ENCODE measurements around the gene ZNF773.
"Not testable (repeated sequence)": the region's sequence is repeated elsewhere in the genome, so short reads cannot be mapped to it uniquely, and the experiment has no call there.

ZNF773 gene

DNA sequence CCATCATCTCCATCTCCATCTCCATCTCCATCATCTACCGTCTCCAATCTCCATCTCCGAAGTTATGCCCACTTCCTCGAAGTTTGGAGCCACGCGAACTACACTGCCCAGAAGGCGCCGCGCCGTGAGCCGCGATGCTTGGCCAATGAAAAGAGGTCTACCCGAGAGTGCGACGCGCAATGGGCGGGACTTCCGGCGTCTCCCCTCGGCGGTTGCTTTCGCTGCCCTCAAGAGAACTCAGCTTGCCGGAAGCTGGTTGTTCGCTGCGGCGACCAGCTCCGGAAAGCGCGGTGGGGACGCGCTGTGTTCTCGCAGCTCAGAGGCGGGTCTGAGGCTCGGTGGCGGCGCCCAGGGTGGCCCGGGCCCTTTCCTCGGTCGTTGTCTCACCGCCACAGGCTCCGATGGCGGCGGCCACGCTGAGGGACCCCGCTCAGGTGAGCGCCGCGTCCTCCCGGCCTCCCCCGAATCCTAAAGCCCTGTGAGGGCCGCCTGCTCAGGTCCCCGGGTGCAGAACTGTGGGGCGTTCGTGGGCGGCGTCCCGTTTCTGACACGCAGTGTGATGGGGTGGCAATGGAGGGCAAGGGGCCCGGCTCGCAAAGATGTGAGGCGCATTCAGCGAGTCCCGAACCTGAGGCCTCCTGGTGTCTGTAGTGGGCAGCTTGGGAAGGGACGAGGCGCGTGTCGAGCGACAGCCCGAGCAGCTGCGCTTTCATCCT is at the start of gene ZNF773:
Gene ZNF773 (plus strand): TSS at position 259 of the 716 bp plus-strand sequence. CDS start 143 bp downstream, at position 402.
- peak; percentile 97 for DNase-seq

- DNase-seq = no peak
Observed at GRCh38 chr19:57452307-57452706, 47.4 kb upstream of the ZNF773 start.

DNA sequence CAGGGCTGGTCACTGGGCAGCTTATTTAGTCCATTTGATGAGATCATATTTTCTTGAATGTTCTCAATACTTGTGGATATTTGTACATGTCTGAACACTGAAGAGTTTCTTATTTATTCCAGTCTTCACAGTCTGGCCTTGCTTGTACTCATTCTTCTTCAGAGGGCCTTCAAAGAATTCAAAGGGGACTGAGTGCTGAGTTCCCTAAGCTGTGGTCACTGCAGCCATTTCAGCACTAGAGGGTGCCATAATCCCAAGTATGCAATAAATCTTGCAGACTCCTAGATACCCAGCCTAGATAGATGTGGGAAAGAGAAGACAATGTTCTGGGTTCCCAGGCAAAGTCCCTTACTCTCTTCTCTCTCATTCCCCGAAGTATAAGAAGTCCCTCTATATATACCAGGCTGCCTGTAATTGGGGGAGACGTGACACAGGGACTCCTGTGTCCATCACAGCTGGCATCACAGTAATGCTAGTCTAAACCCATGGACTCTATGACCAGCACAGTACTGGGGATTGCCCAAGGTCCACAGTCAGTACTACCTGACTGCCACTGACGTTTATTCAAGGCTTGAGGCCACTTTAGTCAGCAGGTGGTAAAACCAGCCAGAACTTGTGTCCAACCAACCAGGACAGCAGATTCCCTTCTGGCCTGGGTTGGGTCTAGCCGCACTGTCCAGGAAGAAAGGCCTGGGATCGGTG is 33.9 kb upstream of the ZNF773 start:
- peak; percentile 46 for DNase-seq

DNA sequence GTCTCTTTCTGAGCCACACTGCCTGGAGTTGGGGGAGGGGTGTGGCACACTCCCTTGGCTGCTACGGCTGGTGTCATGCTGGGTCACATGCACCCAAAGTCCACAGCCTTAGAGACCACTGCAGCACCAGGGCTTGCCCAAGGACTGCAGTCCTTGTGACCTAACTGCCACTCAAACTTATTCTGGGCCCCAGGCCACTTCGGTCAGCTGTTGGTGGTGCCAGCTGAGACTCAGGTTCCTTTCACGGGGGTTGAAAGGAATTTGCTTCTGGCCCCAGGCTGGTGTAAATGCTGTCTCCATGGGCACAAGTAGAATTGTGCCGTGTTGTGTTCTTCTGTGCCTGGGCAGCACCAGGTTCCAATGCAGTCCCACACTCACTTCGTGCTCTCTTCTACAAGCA is 33.2 kb upstream of the ZNF773 start:
- no peak for DNase-seq

DNA sequence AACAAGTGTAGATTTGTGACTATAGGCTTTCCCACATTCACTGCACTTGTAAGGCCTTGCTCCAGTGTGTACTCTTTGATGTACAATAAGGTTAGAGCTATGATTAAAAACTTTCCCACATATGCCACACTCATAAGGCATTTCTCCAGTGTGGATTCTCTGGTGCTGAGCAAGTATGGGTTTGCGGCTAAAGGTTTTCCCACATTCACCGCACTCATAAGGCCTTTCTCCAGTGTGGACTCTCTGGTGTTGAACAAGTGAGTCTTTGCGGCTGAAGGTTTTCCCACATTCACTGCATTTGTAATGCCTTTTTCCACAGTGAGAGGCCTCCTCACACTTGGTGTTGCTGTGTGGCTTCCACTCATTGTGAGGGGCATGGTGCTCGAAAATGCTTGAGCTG is 26.1 kb upstream of the ZNF773 start:
- no peak for DNase-seq

- peak; percentile 92 for DNase-seq
Observed at GRCh38 chr19:57477191-57478008, 22.3 kb upstream of the ZNF773 start, which contains the start of gene ZNF772. Gene ZNF772, minus strand, starts transcription at chr19:57477566. Its CDS starts 257 bp downstream, at chr19:57477309.

DNA sequence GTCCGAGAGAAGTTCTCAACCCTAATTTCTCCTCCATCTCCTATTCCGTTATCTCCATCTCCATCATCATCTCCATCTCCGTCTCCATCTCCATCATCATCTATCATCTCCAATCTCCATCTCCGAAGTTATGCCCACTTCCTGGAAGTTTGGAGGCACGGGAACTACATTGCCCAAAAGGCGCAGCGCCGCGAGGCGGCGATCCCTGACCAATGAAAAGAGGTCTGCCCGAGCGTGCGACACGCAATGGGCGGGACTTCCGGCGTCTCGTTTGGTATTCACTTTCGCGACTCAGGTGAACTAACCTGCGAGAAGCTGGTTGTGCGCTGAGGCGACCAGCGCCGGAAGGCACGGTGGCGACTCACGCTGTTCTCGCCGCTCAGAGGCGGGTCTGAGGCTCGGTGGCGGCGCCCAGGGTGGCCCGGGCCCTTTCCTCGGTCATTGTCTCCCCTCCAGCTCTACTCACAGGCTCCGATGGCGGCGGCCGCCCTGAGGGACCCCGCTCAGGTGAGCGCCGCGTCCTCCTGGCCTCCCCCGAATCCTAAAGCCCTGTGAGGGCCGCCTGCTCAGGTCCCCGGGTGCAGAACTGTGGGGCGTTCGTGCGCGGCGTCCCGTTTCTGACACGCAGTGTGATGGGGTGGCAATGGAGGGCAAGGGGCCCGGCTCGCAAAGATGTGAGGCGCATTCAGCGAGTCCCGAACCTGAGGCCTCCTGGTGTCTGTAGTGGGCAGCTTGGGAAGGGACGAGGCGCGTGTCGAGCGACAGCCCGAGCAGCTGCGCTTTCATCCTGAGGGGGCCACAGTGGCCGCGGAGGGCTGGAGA is 12.1 kb upstream of the ZNF773 start, which contains the start of gene ZNF419:
Gene ZNF419 (plus strand): TSS at position 274 of the 822 bp plus-strand sequence. CDS start 201 bp downstream, at position 475.
- peak; percentile 87 for DNase-seq

- DNase-seq = not testable (repeated sequence)
Observed at GRCh38 chr19:57488299-57488644, 11.5 kb upstream of the ZNF773 start.

GRCh38 chr19:57499332-57499679 is 432 bp upstream of the ZNF773 start:
- not testable (repeated sequence) for DNase-seq

DNA sequence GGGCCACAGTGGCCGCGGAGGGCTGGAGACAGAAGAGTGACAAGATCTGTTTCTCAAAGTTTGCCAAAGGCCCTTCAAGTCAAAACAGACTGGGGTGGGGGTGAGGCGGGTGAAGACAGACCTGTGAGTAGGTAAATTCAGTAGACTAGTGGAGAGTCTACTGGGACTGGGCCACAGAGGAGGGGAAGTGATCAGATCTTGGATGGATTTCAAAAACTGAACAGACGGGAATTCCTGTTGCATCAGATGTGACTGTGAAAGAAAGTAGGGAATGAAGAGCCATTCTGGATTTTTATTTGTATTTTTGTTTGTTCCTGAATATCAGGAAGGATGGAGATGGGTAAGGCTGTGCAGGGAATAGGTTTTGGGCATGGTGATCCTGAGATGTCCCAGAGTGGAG is 662 bp downstream of the ZNF773 start:
- not testable (repeated sequence) for DNase-seq

DNA sequence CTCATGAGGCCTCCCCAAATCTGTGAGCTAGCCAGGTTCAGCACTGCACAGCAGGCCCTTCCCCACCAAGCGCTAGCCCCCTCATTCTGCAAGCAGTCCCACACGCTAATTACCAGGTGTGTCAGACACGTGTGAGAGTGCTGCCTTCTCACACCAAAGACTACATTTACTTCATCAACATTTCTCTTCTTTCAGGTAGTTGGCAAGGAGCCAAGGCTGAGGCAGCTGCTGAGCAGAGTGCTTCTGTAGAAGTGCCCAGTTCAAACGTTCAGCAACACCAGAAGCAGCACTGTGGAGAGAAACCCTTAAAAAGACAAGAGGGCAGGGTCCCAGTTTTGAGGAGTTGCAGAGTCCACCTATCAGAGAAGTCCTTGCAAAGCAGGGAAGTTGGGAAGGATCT is 6.4 kb downstream of the ZNF773 start:
- DNase-seq = no peak

- no peak for DNase-seq
Observed at GRCh38 chr19:57511484-57511883, 11.7 kb downstream of the ZNF773 start.

- DNase-seq = no peak
Observed at GRCh38 chr19:57512845-57513244, 13.1 kb downstream of the ZNF773 start.

GRCh38 chr19:57515255-57515654 is 15.5 kb downstream of the ZNF773 start:
- no peak for DNase-seq

DNA sequence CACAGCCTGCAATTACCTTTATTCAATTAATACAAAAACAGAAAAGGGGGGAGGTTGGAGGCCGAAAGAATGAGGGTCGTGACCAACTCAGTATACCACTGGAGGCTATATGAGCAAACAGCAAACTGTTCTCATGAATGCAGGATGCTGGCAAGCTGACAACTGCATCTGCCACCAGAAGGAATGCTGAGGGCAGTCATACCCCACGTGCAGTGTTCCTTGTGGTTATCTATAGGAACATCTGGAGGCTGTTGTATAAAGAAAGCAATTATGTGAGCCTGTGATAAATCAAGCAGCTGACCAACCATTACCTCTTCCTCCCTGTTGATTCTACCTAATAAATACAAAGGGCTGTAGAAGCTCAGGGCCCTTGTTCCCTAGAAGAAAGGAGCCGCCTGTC is 18.3 kb downstream of the ZNF773 start:
- DNase-seq = not testable (repeated sequence)

DNA sequence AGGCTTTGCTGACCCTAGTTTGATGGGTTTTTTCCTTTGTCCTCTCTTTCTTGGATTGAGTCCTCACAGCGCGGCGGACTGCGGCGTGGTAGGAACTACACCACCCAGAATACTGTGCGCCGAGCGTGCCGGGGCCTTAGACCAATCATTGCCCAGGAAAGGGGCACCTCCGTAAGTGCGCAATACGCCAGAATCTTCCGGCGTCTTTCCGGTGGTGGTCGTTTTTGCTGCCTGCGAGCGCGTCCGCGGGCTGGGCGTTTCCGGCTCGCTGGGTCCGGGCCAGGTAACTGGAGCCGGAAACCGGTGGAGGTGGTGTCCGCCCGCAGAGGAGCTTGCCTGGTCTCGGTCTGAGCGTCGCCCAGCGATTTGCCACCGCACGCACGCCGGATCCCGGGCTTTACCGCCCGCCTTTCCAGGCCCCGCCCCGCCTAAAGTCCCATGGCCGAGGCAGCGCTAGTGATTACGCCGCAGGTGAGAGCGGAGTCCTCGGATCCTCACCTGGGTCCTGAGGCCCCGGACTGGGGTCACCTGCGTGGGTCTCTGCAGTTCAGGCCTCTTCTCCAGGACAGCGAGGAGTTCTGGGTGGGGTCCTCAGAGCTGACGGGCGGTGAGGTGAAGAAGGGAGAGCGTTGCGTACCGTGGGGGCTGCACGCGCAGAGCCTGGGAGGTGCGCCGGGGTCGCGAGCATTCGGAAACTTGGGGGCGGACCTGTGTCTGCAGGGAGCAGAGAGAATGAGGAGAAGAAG is 27.6 kb downstream of the ZNF773 start, which contains the start of gene ZNF549:
Gene ZNF549 (plus strand): TSS at position 221 of the 746 bp plus-strand sequence. CDS start 218 bp downstream, at position 439.
- peak; percentile 83 for DNase-seq

- DNase-seq = no peak
Observed at GRCh38 chr19:57537953-57538547, 38.3 kb downstream of the ZNF773 start.

- DNase-seq = no peak
Observed at GRCh38 chr19:57546513-57546912, 46.8 kb downstream of the ZNF773 start.

DNA sequence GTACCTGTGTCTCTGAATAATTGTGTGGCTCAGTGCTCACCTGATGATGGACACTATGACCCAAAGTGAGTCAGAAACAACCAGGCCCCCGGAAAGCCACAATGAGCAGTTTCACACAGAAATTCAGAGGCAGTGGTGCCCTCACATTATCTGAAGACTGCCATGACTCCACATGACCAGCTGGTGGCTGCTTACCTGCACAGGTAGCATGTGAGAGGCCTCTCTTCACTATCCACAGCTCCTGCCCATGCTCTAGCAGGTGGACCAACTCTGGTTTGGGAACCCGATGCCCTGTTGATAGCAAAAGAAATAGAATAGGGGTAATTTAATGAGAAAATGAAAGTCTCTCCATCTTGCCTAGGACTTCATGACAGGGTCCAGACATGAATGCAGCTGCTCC is 52.7 kb downstream of the ZNF773 start:
- DNase-seq = no peak

DNA sequence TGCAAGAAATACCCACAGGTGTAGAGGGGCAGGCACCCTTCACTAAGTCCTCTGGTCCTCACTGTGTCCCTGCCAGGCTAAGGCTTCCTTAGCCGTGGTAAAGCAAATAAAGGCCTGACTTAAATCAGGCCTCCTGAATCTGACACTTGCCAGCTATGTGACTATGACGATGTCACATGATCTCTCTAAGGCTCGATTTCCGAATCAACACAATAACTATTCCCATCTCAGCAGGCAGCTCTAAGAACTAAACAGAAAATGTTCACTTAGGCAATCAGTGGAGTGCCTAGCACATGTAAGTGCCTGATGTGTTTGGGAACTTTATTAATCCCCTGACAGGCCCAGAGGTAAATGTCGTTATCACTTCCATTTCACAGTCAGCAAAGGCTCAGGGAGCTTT is 57.9 kb downstream of the ZNF773 start:
- no peak for DNase-seq

Data from inflammatory macrophage treated with lipopolysaccharide for 4 hours (primary cell).